Common myeloid progenitor, CD34-positive (primary cell): ENCODE data around the gene MROH2A.

Experiments
- CTCF ChIA-PET: fragments of 350-600 bp; sonication (Branson Sonifier 250); formaldehyde crosslinking; loops from one replicate; lab custom pipeline; 2021; ENCODE audit warnings: antibody characterized with exemption; lab: Charles Lee
- POLR2A ChIA-PET: fragments of 350-600 bp; sonication (Branson Sonifier 250); formaldehyde crosslinking; loops from one replicate; lab custom pipeline; 2021; ENCODE audit warnings: antibody characterized with exemption; lab: Charles Lee
- DNase-seq, 3 donors: peaks; one replicate each; pipeline versions ENCODE4 v3.0.0 to v3.0.0-alpha.2; 2013
- H3K27ac ChIP-seq, 2 experiments: 1 replicate in 1 of 2; 2 replicates in 1 of 2; pipeline ENCODE4 v1.7.0; 2013; ENCODE audit warnings: inconsistent platforms in 2 of 2, low read length in 2 of 2, mild to moderate bottlenecking in 2 of 2, low read depth in 1 of 2, moderate library complexity in 1 of 2; ENCODE audit not compliant: severe bottlenecking in 2 of 2, insufficient read depth in 1 of 2, poor library complexity in 1 of 2
- H3K27me3 ChIP-seq, 5 experiments: replicated peaks in 2 of 5; 1 replicate in 3 of 5; 2 replicates in 2 of 5; pipeline versions ENCODE4 v1.6.1 to v1.7.0; 2013; ENCODE audit warnings: low read length in 4 of 5, mild to moderate bottlenecking in 2 of 5, moderate library complexity in 2 of 5, inconsistent platforms in 1 of 5; ENCODE audit not compliant: insufficient read depth in 5 of 5, control insufficient read depth in 4 of 5
- H3K36me3 ChIP-seq, 4 experiments: 1 replicate in 2 of 4; 2 replicates in 2 of 4; pipeline versions ENCODE4 v1.6.1 to v1.7.0; 2013; ENCODE audit warnings: low read length in 3 of 4, control low read depth in 1 of 4, mild to moderate bottlenecking in 1 of 4; ENCODE audit not compliant: control insufficient read depth in 4 of 4, insufficient read depth in 4 of 4
- H3K4me1 ChIP-seq, 4 experiments: 1 replicate in 3 of 4; 2 replicates in 1 of 4; pipeline versions ENCODE4 v1.6.1 to v1.7.1; 2013; ENCODE audit warnings: low read length in 3 of 4, mild to moderate bottlenecking in 3 of 4, control low read depth in 1 of 4, inconsistent platforms in 1 of 4, moderate library complexity in 1 of 4; ENCODE audit not compliant: control insufficient read depth in 4 of 4, insufficient read depth in 4 of 4; ENCODE audit errors: control extremely low read depth in 1 of 4
- H3K4me3 ChIP-seq, 7 experiments: 1 replicate in 4 of 7; 2 replicates in 3 of 7; pipeline versions ENCODE4 v1.5.1 to v1.7.0; 2013; ENCODE audit warnings: mild to moderate bottlenecking in 7 of 7, low read length in 6 of 7, moderate library complexity in 6 of 7, inconsistent platforms in 2 of 7, low read depth in 2 of 7, control low read depth in 1 of 7; ENCODE audit not compliant: insufficient read depth in 4 of 7, control insufficient read depth in 1 of 7; ENCODE audit errors: extremely low read depth in 1 of 7
- H3K9me3 ChIP-seq, 5 experiments: 1 replicate in 4 of 5; 2 replicates in 1 of 5; pipeline versions ENCODE4 v1.6.1 to v1.7.1; 2013; ENCODE audit warnings: low read length in 4 of 5, mild to moderate bottlenecking in 2 of 5, inconsistent platforms in 1 of 5, low read depth in 1 of 5, moderate library complexity in 1 of 5; ENCODE audit not compliant: control insufficient read depth in 4 of 5, insufficient read depth in 2 of 5; ENCODE audit errors: control extremely low read depth in 1 of 5
- WGBS: methylation state at CpG from one replicate; pipeline ENCODE4 v1.1.5; 2013; ENCODE audit not compliant: insufficient coverage; 5-methylcytosine and 5-hydroxymethylcytosine counted together

The MROH2A gene

DNA sequence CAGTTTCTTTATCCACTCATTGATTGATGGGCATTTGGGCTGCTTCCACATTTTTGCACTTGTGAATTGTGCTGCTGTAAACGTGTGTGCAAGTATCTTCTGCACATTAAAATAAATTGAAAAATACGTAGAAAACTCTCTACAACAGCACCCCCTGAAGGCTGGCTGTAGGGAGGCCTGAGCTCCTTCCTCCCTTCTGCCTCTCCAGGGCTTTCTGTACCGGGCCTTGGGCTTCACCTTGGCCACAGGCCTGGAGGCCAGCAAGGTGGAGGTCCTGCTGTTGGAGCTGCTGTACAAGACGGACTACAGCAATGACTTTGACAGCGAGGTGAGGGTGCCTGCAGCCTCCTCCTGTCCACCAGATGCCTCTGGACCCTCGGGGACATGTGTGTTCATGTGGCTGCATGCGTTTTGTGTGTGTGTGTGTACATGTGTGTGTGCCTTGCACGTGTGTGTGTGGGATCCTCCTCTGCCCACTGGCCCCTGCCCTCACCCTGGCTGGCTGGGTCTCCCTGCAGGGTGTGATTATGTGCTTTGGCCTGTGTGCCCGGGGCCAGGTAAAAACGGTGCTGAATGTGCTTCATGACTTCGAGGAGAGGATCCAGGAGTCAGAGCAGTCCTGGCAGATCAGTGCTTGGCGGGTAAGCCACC, 29.2 kb downstream of the MROH2A start:
- no peaks in the 10 kb centered on the region for H3K4me1 ChIP-seq
- no peak overlapping the region for H3K4me3 ChIP-seq
- 89% methylated on average over 11 of the region's 12 CpGs for WGBS
- H3K27ac ChIP-seq = no peak overlapping the region
- H3K27me3 ChIP-seq = peaks cover 0 to 7% (median 4%) of the 10 kb centered on the region in 5 experiments
- ChIA-PET CTCF (no interaction called here), POLR2A (no interaction called here)
- no peak for DNase-seq
- H3K36me3 ChIP-seq = no peaks in the 10 kb centered on the region
- no peaks in the 10 kb centered on the region for H3K9me3 ChIP-seq

DNA sequence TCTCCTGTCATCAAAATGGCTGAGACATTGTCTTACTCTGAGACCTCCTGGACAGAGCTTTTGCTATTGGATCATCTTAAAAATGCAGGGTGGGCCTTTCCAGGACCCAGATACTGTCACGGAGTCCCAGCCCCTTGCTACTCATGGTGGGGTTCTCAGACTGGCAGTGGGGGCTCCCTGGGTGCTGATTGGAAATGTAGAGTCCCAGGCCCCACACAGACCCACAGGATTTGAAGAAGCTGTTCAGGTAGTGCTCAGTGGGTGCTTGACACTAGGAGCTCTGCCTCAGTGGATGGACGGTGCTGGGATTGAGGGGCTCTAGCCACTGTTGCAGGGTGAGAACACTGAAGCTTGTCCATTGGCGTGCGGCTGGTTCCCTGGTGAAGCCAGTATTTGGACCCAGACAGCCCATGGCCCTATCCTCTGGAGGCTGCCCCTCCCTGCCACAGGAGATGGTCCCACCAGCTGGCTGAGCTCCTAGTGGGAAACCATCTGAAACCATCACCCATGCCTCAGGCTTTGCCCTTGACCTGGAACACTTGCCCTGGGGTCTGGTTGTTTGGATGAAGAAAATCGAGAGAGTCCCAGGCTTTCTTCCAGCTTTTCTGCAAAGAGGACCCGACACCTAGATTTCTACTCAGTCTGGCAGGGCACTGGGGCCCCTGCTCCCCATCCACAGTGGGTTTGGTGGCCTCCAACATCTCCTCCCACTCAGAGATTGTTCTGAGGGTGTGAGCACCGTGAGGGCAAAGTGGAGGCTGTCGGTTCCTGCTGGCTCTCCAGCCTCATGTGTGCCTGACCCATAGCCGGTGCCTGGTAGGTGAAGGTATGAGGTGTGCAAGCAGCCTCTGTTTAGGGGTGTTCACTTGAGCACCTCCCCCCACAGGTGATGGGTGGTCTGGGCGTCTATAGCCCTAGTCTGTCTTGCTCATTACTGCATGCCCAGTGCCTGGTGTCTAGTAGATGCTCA, 30.1 kb downstream of the MROH2A start:
- H3K4me3 ChIP-seq = no peak overlapping the region
- H3K27ac ChIP-seq = no peak overlapping the region
- DNase-seq = no peak
- no peaks in the 10 kb centered on the region for H3K4me1 ChIP-seq
- no peaks in the 10 kb centered on the region for H3K9me3 ChIP-seq
- peaks cover 0 to 6% (median 4%) of the 10 kb centered on the region in 5 experiments for H3K27me3 ChIP-seq
- ChIA-PET POLR2A (interaction anchor here (0.6 kb wide), 1 partner anchor 270 kb away, joined by 3 read pairs; no protein-coding TSS in a partner anchor), CTCF (no interaction called here)
- no peaks in the 10 kb centered on the region for H3K36me3 ChIP-seq
- WGBS = 81% methylated on average over 8 of the region's 10 CpGs

DNA sequence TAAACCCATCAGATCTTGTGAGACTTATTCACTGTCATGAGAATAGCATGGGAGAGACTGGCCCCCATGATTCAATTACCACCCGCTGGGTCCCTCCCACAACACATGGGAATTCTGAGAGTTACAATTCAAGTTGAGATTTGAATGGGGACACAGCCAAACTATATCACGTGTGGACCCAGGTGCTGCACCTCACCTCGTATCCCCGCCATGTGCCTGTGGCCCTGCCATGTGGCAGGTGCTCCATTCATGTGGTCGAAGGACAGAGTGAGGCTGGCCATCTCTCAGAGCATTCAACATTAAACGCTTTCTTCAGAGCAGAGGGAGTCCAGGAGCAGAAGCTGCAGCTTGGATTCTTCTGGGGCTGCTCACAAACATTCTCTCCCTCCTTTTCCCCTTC, 32.3 kb downstream of the MROH2A start:
- no peak overlapping the region for H3K4me3 ChIP-seq
- H3K36me3 ChIP-seq = no peaks in the 10 kb centered on the region
- H3K9me3 ChIP-seq = no peaks in the 10 kb centered on the region
- no peak overlapping the region for H3K27ac ChIP-seq
- CTCF ChIA-PET = no interaction called here
- POLR2A ChIA-PET = no interaction called here
- DNase-seq = no peak
- H3K4me1 ChIP-seq = no peaks in the 10 kb centered on the region
- 99% methylated on average over 5 of the region's 6 CpGs for WGBS
- H3K27me3 ChIP-seq = peaks cover 0 to 7% (median 3%) of the 10 kb centered on the region in 5 experiments

DNA sequence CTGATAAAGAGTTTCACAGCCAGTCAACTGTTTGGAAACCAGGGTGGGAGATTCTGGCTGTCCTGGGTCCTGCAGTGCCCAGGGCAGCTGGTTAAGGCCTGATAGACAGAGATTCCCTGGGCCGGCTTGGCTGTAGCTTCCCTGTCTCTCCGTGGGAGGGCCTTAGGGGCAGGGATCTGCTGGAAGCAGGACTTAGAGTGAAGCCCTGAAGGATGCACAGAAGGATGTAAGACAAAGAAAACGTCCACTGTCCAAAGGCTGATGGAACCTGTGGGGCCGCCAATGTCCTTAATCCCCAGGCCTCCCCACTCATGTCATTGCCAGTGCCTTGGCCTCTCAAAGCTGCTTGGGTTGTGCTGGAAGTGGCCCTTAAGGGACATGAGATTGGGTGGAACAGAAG, 33.0 kb downstream of the MROH2A start:
- H3K27ac ChIP-seq = no peak overlapping the region
- 84% methylated on average over 4 of the region's 4 CpGs for WGBS
- ChIA-PET CTCF (no interaction called here), POLR2A (no interaction called here)
- H3K36me3 ChIP-seq = no peaks in the 10 kb centered on the region
- H3K9me3 ChIP-seq = no peaks in the 10 kb centered on the region
- no peak for DNase-seq
- H3K27me3 ChIP-seq = peaks cover 0 to 7% (median 3%) of the 10 kb centered on the region in 5 experiments
- H3K4me3 ChIP-seq = no peak overlapping the region
- no peaks in the 10 kb centered on the region for H3K4me1 ChIP-seq

DNA sequence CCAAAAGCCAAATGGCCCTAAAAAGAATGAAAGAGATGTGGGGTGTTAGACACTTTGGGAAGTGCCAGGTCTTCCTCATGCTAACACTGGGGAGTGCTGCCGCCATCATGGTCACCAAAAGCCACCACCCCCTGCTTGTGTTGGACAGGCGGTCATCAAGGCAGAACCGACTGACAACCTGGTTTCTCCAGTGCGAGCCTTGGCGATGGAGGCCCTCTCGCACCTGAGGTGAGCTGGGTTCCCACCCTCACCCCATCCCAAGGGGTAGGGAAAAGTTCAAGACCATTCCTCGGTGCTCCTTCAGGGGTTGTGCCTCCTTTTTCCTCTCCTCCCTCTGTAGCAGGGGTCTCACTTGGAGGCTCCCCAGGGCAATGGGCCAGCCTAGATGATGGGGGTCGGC, 33.6 kb downstream of the MROH2A start:
- Histone ChIP-seq H3K4me3 (no peak overlapping the region), H3K36me3 (no peaks in the 10 kb centered on the region), H3K9me3 (no peaks in the 10 kb centered on the region), H3K27me3 (peaks cover 0 to 7% (median 0%) of the 10 kb centered on the region in 5 experiments), H3K27ac (no peak overlapping the region), H3K4me1 (no peaks in the 10 kb centered on the region)
- no peak for DNase-seq
- ChIA-PET CTCF (no interaction called here), POLR2A (no interaction called here)
- 98% methylated on average over 6 of the region's 8 CpGs for WGBS

DNA sequence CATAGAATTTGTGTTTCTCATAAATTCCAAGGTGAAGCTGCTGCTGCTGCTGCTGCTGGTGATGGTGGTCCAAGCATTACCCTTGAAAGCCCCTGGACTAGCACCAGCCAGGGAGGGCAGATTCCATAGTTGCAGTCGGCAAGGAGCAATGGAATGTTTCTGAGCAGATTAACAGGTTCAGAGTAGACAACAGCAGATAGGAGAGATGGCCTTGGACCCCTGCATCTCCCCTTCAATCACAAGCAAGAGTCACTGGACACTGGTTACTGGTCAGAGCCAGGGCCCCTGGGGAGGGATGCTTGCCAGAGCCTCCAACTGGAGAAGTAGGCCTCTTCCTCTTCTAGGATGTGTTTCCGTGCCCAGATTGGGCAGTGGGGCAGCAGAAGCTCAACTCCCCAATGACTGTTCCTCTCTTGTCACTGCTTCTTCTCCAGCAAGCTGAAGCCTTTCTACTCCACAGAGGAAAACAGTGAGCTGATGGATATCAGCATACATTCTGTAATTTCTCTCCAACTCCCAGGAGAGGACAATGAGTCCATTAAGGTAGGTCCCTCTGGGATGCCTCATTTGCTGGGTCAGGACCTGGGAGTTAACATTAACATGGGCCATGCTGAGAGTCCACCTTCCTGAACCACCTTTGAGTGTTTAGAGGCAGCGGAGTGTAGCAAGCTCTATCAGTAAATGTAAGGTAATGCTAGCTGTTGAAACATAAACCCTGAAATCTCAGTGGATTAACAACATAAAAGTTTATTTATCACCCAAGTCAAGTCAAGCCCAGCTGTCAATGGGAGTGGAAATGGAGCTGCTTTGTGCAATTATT, 35.3 kb downstream of the MROH2A start:
- peaks cover 0 to 7% (median 0%) of the 10 kb centered on the region in 5 experiments for H3K27me3 ChIP-seq
- H3K4me3 ChIP-seq = no peak overlapping the region
- ChIA-PET CTCF (interaction anchor here (1.9 kb wide), 1 partner anchor 9 kb away, joined by 4 read pairs; no protein-coding TSS in a partner anchor), POLR2A (no interaction called here)
- no peaks in the 10 kb centered on the region for H3K36me3 ChIP-seq
- 90% methylated on average over 2 of the region's 3 CpGs for WGBS
- no peak for DNase-seq
- no peaks in the 10 kb centered on the region for H3K4me1 ChIP-seq
- H3K27ac ChIP-seq = no peak overlapping the region
- H3K9me3 ChIP-seq = no peaks in the 10 kb centered on the region
